Measurements from ENCODE around the gene ITPR1. TPM values are rescaled to one million over a fixed set of nuclear protein-coding genes. Genes with fewer than 3 reads are reported as not detected.

Gene ITPR1
- total and polyA plus RNA-seq, 11 donors: 8.9 to 55.8 (median 19.9) TPM

DNA sequence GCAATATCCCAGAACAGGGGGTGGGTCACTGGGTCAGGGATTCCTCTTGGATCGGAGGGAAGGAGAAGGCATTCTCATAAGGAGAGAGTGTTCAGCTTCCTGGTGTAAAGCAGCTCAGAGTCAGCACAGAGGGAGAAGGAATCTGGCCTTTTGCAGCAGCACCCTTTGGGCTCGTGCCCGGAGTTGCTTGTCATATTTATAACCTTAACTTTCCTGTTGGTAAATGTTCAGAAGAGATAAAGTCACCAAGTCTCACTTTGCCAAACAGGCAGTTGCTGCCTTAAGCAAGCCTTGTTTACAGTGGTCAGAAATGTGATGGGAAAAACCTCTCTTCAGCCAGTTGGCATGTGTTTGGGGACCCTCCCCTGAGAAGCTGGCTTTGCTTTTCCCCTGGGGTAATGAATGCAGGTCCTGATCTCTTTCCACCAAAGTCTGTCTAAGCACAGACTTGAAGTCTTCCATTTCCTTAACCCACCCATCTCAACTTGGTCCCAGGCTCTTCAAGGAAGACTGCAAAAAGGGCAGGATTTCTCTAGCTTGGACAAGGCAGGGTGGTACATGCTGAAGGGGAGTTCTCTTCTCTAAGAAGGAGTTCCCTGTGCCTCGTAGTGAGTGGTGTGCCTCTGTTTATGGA is 279.1 kb downstream of the ITPR1 start:
- DNase-seq: peak; percentile 82 to 92 (median 84)
- intact Hi-C loops (cut with DNase I): loop anchor here in 3 of 10 donors (5.0 kb wide), 3 partner anchors 40 to 205 kb away; partner anchors contain the start of gene BHLHE40 (in 1 of the 3)
- Histone ChIP-seq H3K4me1 (peaks cover 8 to 44% (median 32%) of the 10 kb centered on the region in 12 donors), H3K4me3 (peak overlapping the region in 1 of 12 donors; percentile 18), H3K9me3 (no peaks in the 10 kb centered on the region), H3K27ac (peak overlapping the region; percentile 51 to 92 (median 81)), H3K36me3 (peaks cover 0 to 49% (median 25%) of the 10 kb centered on the region in 9 donors), H3K27me3 (no peaks in the 10 kb centered on the region)
- peak; percentile 86 to 91 (median 89) for ATAC-seq
- 4 to 20% (median 15%) methylated on average over 4 of the region's 4 CpGs for WGBS, 4 donors
- TF ChIP-seq POLR2A (IDR thresholded peaks at IDR 0.05): no peak
- TF ChIP-seq, protein P1, sequence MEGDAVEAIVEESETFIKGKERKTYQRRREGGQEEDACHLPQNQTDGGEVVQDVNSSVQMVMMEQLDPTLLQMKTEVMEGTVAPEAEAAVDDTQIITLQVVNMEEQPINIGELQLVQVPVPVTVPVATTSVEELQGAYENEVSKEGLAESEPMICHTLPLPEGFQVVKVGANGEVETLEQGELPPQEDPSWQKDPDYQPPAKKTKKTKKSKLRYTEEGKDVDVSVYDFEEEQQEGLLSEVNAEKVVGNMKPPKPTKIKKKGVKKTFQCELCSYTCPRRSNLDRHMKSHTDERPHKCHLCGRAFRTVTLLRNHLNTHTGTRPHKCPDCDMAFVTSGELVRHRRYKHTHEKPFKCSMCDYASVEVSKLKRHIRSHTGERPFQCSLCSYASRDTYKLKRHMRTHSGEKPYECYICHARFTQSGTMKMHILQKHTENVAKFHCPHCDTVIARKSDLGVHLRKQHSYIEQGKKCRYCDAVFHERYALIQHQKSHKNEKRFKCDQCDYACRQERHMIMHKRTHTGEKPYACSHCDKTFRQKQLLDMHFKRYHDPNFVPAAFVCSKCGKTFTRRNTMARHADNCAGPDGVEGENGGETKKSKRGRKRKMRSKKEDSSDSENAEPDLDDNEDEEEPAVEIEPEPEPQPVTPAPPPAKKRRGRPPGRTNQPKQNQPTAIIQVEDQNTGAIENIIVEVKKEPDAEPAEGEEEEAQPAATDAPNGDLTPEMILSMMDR (IDR thresholded peaks at IDR 0.05): no peak

DNA sequence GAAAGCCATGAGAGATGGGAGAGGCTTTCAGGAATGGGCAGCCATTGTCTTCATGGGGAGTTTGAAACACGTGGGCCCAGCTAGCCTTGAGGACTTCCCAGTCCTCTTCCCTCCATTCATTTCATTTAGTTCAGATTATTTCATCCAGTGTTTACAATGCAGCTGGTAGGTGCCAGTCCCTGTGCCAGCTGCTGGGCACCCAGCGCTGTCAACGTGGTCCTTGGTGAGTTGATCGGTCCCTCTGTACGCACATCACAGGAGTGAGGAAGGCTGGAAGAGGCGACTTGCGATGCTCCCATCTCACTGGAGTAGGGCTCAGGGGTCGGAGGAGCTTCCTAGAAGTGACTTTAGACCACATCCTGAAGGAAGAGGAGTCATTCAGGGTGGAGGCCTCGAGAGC is 279.7 kb downstream of the ITPR1 start:
- Histone ChIP-seq H3K36me3 (peaks cover 0 to 47% (median 20%) of the 10 kb centered on the region in 9 donors), H3K27ac (peak overlapping the region; percentile 51 to 92 (median 81)), H3K27me3 (no peaks in the 10 kb centered on the region), H3K9me3 (no peaks in the 10 kb centered on the region), H3K4me3 (no peak overlapping the region), H3K4me1 (peaks cover 8 to 44% (median 32%) of the 10 kb centered on the region in 12 donors)
- 77 to 91% (median 85%) methylated on average over 9 of the region's 9 CpGs for WGBS, 4 donors
- intact Hi-C loops (cut with DNase I): loop anchor here in 3 of 10 donors (5.0 kb wide), 3 partner anchors 41 to 204 kb away; partner anchors contain the start of gene BHLHE40 (in 1 of the 3)
- no peak for DNase-seq
- TF ChIP-seq, protein P1 (IDR thresholded peaks at IDR 0.05): no peak
- TF ChIP-seq POLR2A (IDR thresholded peaks at IDR 0.05): no peak
- peak in 1 of 4 donors; percentile 2 for ATAC-seq

DNA sequence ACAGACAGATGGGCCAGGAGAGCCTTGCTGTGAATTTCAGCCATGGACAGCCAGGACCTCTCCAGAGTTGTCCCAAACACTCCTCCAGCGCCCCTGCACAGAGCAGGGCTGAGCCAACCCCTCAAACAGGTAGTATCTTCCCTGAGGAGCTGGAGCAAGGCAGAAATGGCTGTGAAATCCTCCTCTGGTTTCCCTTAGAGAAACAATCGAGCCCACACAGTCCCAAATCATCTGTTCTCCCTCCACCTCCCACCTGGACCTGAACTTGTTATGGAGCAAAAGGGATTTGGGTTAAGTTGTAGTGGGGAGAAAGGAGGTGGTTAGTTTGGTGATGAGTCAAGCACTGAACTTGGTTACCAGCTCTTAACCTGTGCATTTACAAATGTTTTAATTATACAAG is 280.4 kb downstream of the ITPR1 start:
- Histone ChIP-seq H3K4me3 (no peak overlapping the region), H3K4me1 (peaks cover 8 to 44% (median 32%) of the 10 kb centered on the region in 12 donors), H3K27me3 (no peaks in the 10 kb centered on the region), H3K36me3 (peaks cover 0 to 47% (median 12%) of the 10 kb centered on the region in 9 donors), H3K27ac (peak overlapping the region in 5 of 12 donors; percentile 79 to 83 (median 82)), H3K9me3 (no peaks in the 10 kb centered on the region)
- 88 to 96% (median 93%) methylated on average over 2 of the region's 2 CpGs for WGBS, 4 donors
- TF ChIP-seq POLR2A (IDR thresholded peaks at IDR 0.05): no peak
- TF ChIP-seq, protein P1 (IDR thresholded peaks at IDR 0.05): no peak
- ATAC-seq (no peak), DNase-seq (no peak)
- intact Hi-C loops (cut with DNase I): loop anchor here in 3 of 10 donors (5.0 kb wide), 3 partner anchors 41 to 204 kb away; partner anchors contain the start of gene BHLHE40 (in 1 of the 3)

GRCh38 chr3:4774531-4774930 is 281.4 kb downstream of the ITPR1 start:
- ATAC-seq (no peak), DNase-seq (no peak)
- 90 to 96% (median 95%) methylated on average over 3 of the region's 3 CpGs for WGBS, 4 donors
- Histone ChIP-seq H3K27ac (no peak overlapping the region), H3K4me1 (peaks cover 8 to 44% (median 32%) of the 10 kb centered on the region in 12 donors), H3K36me3 (peaks cover 0 to 48% (median 7%) of the 10 kb centered on the region in 9 donors), H3K9me3 (no peaks in the 10 kb centered on the region), H3K27me3 (no peaks in the 10 kb centered on the region), H3K4me3 (no peak overlapping the region)
- intact Hi-C loops (cut with DNase I): loop anchor here in 3 of 10 donors (5.0 kb wide), 3 partner anchors 42 to 203 kb away; partner anchors contain the start of gene BHLHE40 (in 1 of the 3)
- TF ChIP-seq POLR2A (IDR thresholded peaks at IDR 0.05): no peak
- TF ChIP-seq, protein P1 (IDR thresholded peaks at IDR 0.05): no peak

All from heart left ventricle (tissue), 16 donors.